GM19099 (cell line): ENCODE data around the gene MLH3.

Experiments used
- POLR2A ChIP-seq: IDR thresholded peaks from 3 replicates; pipeline ENCODE4 v1.6.1; 2011; ENCODE audit warnings: low read depth; ENCODE audit not compliant: insufficient read length; ENCODE audit errors: extremely low read depth

MLH3 gene

GRCh38 chr14:75070383-75070782 is 19.1 kb upstream of the MLH3 start:
- TF ChIP-seq POLR2A, result no peak

GRCh38 chr14:75069811-75070145 is 18.5 kb upstream of the MLH3 start:
- TF ChIP-seq POLR2A, result no peak

GRCh38 chr14:75069121-75069810 is 18.0 kb upstream of the MLH3 start, which contains the start of gene ZC2HC1C:
ZC2HC1C (plus strand) TSS chr14:75069641; CDS start chr14:75070574, 933 bp downstream.
- peak; percentile 73 for TF ChIP-seq POLR2A

GRCh38 chr14:75068294-75069120 is 17.2 kb upstream of the MLH3 start:
- no peak for TF ChIP-seq POLR2A

GRCh38 chr14:75067212-75067611 is 15.9 kb upstream of the MLH3 start:
- TF ChIP-seq POLR2A, result no peak

- no peak for TF ChIP-seq POLR2A
These were observed 15.4 kb upstream of the MLH3 start for GRCh38 chr14:75066691-75067090.

GRCh38 chr14:75064205-75064567 is 12.9 kb upstream of the MLH3 start:
- TF ChIP-seq POLR2A, result no peak

- peak; percentile 77 for TF ChIP-seq POLR2A
These were observed 12.4 kb upstream of the MLH3 start, which contains the start of gene ACYP1 for GRCh38 chr14:75063491-75064204. ACYP1 (minus strand) TSS chr14:75064024; CDS start chr14:75063553, 471 bp downstream.

- TF ChIP-seq POLR2A, result no peak
These were observed 11.7 kb upstream of the MLH3 start for GRCh38 chr14:75063013-75063412.

GRCh38 chr14:75060420-75060819 is 9.2 kb upstream of the MLH3 start:
- TF ChIP-seq POLR2A, result no peak

- no peak for TF ChIP-seq POLR2A
These were observed 8.4 kb upstream of the MLH3 start for GRCh38 chr14:75059642-75060041.

- no peak for TF ChIP-seq POLR2A
These were observed 3.2 kb upstream of the MLH3 start for GRCh38 chr14:75054421-75054820.

GRCh38 chr14:75053396-75054291 is 2.4 kb upstream of the MLH3 start:
- no peak for TF ChIP-seq POLR2A

GRCh38 chr14:75051556-75051899 is 261 bp upstream of the MLH3 start:
- no peak for TF ChIP-seq POLR2A
